Gastrocnemius medialis (tissue), 4 donors: ENCODE results near the gene UNC5B.

Experiments
- POLR2A ChIP-seq, 2 donors: fragments of 450-650 bp; IDR thresholded peaks; one replicate each; pipeline ENCODE4 v1.6.1; 2017; ENCODE audit warnings: antibody characterized with exemption in 2 of 2, mild to moderate bottlenecking in 2 of 2, moderate library complexity in 2 of 2
- TF ChIP-seq, protein P1 (sequence below), 5 experiments: fragments of 450-650 bp in 3 of 5; fragments of 200-600 bp in 2 of 5; sonication (generic) in 2 of 5; IDR thresholded peaks in 4 of 5; conservative IDR thresholded peaks in 1 of 5; 1 replicate in 4 of 5; 2 replicates in 1 of 5; pipeline ENCODE4 v1.5.1; 2016 to 2019; ENCODE audit warnings: antibody characterized with exemption in 5 of 5, mild to moderate bottlenecking in 3 of 5, moderate library complexity in 3 of 5

DNA sequence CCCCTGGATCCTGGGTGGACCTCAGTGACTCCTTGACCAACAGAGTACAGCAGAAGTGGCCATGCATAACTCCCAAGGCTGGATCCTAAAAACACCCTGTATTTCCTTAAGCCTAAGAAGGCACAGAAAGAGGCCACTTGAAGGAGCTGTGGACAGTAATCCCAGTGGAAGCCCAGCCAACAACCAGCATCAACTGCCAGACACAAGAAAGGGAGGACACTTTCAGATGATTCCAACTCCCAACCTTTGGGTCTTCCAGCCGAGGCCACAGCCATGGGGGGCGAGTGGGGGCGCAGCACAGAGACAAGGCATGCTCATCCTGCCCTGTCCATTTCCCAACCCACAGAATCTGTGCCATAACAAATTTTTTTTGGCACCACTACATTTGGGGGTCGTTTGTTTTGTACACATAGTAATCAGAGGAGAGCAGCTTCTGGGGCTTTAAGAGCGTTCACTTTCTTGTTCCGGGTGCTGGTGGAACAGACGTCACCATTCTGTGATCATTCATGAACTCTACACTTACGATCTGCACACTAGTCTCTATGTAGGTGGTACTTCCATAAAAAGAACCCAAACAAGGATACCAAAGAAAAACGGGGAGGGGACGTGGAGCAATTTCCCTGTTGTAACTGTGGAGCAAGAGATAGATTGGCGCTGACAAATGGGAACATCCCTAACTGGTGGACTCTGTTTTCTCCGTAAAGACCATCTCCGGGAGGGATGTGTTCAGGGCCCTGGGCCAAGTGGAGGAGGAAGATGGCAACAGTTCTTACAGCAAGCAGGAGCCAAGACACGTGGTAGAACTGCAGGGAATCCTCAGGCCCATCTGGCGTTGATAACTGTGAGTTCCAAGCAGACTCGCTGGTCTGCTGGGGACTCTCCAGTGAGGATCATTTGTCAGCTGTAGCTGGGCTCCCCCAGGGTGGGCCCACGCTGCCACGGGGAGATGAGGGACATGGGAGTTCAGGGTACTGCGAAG, 100.7 kb downstream of the UNC5B start:
- TF ChIP-seq, protein P1, sequence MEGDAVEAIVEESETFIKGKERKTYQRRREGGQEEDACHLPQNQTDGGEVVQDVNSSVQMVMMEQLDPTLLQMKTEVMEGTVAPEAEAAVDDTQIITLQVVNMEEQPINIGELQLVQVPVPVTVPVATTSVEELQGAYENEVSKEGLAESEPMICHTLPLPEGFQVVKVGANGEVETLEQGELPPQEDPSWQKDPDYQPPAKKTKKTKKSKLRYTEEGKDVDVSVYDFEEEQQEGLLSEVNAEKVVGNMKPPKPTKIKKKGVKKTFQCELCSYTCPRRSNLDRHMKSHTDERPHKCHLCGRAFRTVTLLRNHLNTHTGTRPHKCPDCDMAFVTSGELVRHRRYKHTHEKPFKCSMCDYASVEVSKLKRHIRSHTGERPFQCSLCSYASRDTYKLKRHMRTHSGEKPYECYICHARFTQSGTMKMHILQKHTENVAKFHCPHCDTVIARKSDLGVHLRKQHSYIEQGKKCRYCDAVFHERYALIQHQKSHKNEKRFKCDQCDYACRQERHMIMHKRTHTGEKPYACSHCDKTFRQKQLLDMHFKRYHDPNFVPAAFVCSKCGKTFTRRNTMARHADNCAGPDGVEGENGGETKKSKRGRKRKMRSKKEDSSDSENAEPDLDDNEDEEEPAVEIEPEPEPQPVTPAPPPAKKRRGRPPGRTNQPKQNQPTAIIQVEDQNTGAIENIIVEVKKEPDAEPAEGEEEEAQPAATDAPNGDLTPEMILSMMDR (IDR thresholded peaks at IDR 0.05 in 4 of 5, conservative IDR thresholded peaks at IDR 0.05 in 1 of 5), result no peak
- no peak for TF ChIP-seq POLR2A (IDR thresholded peaks at IDR 0.05)
